WTC11 (cell line): ENCODE data around the gene ZDHHC21. TPM values are rescaled to one million over a fixed set of nuclear protein-coding genes. Genes with fewer than 3 reads are reported as not detected.

Experiments
- ATAC-seq: fragments of 200-7000 bp; cut with Tn5 transposase; 2 replicates; pipeline ENCODE4 v1.10.0; 2021; ENCODE audit warnings: mild to moderate bottlenecking, moderate library complexity
- CTCF ChIA-PET: fragments of 300-600 bp; sonication (Branson Sonifier 250); formaldehyde crosslinking; loops from one replicate; lab custom pipeline; 2021; ENCODE audit warnings: antibody characterized with exemption; lab: Charles Lee
- POLR2A ChIA-PET: fragments of 350-600 bp; sonication (Branson Sonifier 250); formaldehyde crosslinking; loops from one replicate; lab custom pipeline; 2021; ENCODE audit warnings: antibody characterized with exemption; lab: Charles Lee
- DNase-seq: peaks from one replicate; pipeline ENCODE4 v3.0.0; 2021; ENCODE audit warnings: low spot score
- H3K27ac Mint-ChIP-seq: 2 replicates; pipeline ENCODE4 v1.8.0; 2021; ENCODE audit warnings: mixed read lengths
- H3K27me3 Mint-ChIP-seq: 2 replicates; pipeline ENCODE4 v1.8.0; 2021; ENCODE audit warnings: low read depth, mild to moderate bottlenecking, moderate library complexity, mixed read lengths
- H3K36me3 Mint-ChIP-seq: 2 replicates; pipeline ENCODE4 v1.8.0; 2021; ENCODE audit warnings: mixed read lengths
- H3K4me1 Mint-ChIP-seq: 2 replicates; pipeline ENCODE4 v1.8.0; 2022; ENCODE audit warnings: mixed read lengths
- H3K4me3 Mint-ChIP-seq: 2 replicates; pipeline ENCODE4 v1.8.0; 2021; ENCODE audit warnings: mild to moderate bottlenecking, moderate library complexity, mixed read lengths
- H3K9me3 Mint-ChIP-seq: 2 replicates; pipeline ENCODE4 v1.8.0; 2021; ENCODE audit warnings: mixed read lengths
- ATF2 ChIP-seq: sonication (generic); formaldehyde crosslinking; IDR thresholded peaks from 2 replicates; pipeline ENCODE4 v1.8.1; 2022; ENCODE audit warnings: low read depth, missing genetic modification reagents, borderline replicate concordance
- CDX4 ChIP-seq: fragments of 250-450 bp; sonication (Bioruptor Pico); IDR thresholded peaks from 2 replicates; pipeline ENCODE4 v1.9.0; 2021; ENCODE audit warnings: moderate library complexity, mild to moderate bottlenecking, inconsistent platforms, borderline replicate concordance
- EMX1 ChIP-seq: fragments of 250-450 bp; sonication (Bioruptor Pico); IDR thresholded peaks from 2 replicates; pipeline ENCODE4 v1.8.0; 2021; ENCODE audit warnings: mild to moderate bottlenecking
- FOXK1 ChIP-seq: sonication (generic); formaldehyde crosslinking; IDR thresholded peaks from 2 replicates; pipeline ENCODE4 v1.8.0; 2022; ENCODE audit warnings: mild to moderate bottlenecking, moderate library complexity, missing genetic modification reagents
- GABPB1 ChIP-seq: sonication (generic); formaldehyde crosslinking; IDR thresholded peaks from 2 replicates; pipeline ENCODE4 v1.8.1; 2023; ENCODE audit warnings: mild to moderate bottlenecking, missing genetic modification reagents
- NR1H2 ChIP-seq: sonication (generic); formaldehyde crosslinking; IDR thresholded peaks from 2 replicates; pipeline ENCODE4 v1.9.0; 2021; ENCODE audit warnings: mild to moderate bottlenecking, moderate library complexity, missing genetic modification reagents
- NR2C2 ChIP-seq: sonication (generic); formaldehyde crosslinking; IDR thresholded peaks from 2 replicates; pipeline ENCODE4 v1.8.0; 2022; ENCODE audit warnings: mild to moderate bottlenecking, missing genetic modification reagents
- STAT6 ChIP-seq: sonication (generic); formaldehyde crosslinking; conservative IDR thresholded peaks from 2 replicates; pipeline ENCODE4 v1.8.1; 2023; ENCODE audit warnings: mild to moderate bottlenecking, low read depth, missing genetic modification reagents, moderate library complexity
- USF1 ChIP-seq: sonication (generic); formaldehyde crosslinking; IDR thresholded peaks from 2 replicates; pipeline ENCODE4 v1.8.0; 2022; ENCODE audit warnings: mild to moderate bottlenecking, missing genetic modification reagents
- ZNF317 ChIP-seq: sonication (generic); formaldehyde crosslinking; IDR thresholded peaks from 2 replicates; pipeline ENCODE4 v1.8.1; 2023; ENCODE audit warnings: low read depth, mild to moderate bottlenecking, moderate library complexity, missing genetic modification reagents, borderline replicate concordance
- ZNF512 ChIP-seq: sonication (generic); formaldehyde crosslinking; IDR thresholded peaks from 2 replicates; pipeline ENCODE4 v1.8.1; 2022; ENCODE audit warnings: missing genetic modification reagents, borderline replicate concordance
- ZNF532 ChIP-seq: fragments of 250-450 bp; sonication (Bioruptor Pico); IDR thresholded peaks from 2 replicates; pipeline ENCODE4 v1.9.0; 2021; ENCODE audit warnings: mild to moderate bottlenecking, borderline replicate concordance
- ZNF671 ChIP-seq: fragments of 250-450 bp; sonication (Bioruptor Pico); IDR thresholded peaks from 2 replicates; pipeline ENCODE4 v1.8.0; 2021; ENCODE audit warnings: mild to moderate bottlenecking
- total RNA-seq: library from RNA; stranded (reverse); gene quantifications from 3 replicates; pipeline ENCODE4 v1.2.3, GENCODE V29; 2021
- TF ChIP-seq, protein P1 (sequence below): sonication (generic); formaldehyde crosslinking; IDR thresholded peaks from 2 replicates; pipeline ENCODE4 v1.8.1; 2023; ENCODE audit warnings: mild to moderate bottlenecking, missing genetic modification reagents
- TF ChIP-seq, protein P2 (sequence below): sonication (generic); formaldehyde crosslinking; IDR thresholded peaks from 2 replicates; pipeline ENCODE4 v1.8.0; 2023; ENCODE audit warnings: missing genetic modification reagents

ZDHHC21 gene
- total RNA-seq, 1 experiment from 2014 or later = 6.7 TPM

DNA sequence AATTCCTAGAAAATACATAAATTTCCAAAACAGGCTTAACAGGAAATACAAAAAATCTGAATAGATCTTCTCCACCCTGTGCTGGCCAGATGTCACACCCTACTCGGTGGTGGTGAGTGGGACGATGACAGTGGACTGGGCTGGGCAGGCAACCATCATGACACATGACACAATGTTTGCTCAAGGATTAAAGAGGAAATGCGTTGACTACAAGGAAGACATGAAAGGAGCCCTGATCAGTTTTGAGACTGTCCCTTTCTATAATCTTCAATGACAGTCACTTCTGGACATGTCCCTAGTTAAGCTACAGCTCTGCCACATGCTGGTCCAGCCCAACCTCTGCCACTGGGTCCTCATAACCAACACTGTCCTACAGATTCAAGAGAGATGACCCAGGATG, 99.8 kb downstream of the ZDHHC21 start:
- no peak overlapping the region for H3K4me3 Mint-ChIP-seq
- peaks cover 14% of the 10 kb centered on the region; the same call in 1 of the 2 replicates for H3K36me3 Mint-ChIP-seq
- POLR2A ChIA-PET = no interaction called here
- no peaks in the 10 kb centered on the region for H3K27me3 Mint-ChIP-seq
- H3K4me1 Mint-ChIP-seq = no peaks in the 10 kb centered on the region
- no peak overlapping the region for H3K27ac Mint-ChIP-seq
- H3K9me3 Mint-ChIP-seq = peaks cover 21% of the 10 kb centered on the region
- no peak for ATAC-seq
- CTCF ChIA-PET = no interaction called here
- TF ChIP-seq ZNF512 (CRISPR knock-in tag) (no peak), USF1 (no peak), ZNF317 (no peak), STAT6 (CRISPR knock-in tag) (no peak), GABPB1 (CRISPR knock-in tag) (no peak), ATF2 (CRISPR knock-in tag) (no peak), EMX1 (no peak), CDX4 (CRISPR knock-in tag) (no peak), ZNF532 (CRISPR knock-in tag) (no peak), FOXK1 (CRISPR knock-in tag) (no peak), NR1H2 (no peak), ZNF671 (CRISPR knock-in tag) (no peak), NR2C2 (no peak)
- TF ChIP-seq, protein P1, sequence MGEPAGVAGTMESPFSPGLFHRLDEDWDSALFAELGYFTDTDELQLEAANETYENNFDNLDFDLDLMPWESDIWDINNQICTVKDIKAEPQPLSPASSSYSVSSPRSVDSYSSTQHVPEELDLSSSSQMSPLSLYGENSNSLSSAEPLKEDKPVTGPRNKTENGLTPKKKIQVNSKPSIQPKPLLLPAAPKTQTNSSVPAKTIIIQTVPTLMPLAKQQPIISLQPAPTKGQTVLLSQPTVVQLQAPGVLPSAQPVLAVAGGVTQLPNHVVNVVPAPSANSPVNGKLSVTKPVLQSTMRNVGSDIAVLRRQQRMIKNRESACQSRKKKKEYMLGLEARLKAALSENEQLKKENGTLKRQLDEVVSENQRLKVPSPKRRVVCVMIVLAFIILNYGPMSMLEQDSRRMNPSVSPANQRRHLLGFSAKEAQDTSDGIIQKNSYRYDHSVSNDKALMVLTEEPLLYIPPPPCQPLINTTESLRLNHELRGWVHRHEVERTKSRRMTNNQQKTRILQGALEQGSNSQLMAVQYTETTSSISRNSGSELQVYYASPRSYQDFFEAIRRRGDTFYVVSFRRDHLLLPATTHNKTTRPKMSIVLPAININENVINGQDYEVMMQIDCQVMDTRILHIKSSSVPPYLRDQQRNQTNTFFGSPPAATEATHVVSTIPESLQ (CRISPR knock-in tag) = no peak
- TF ChIP-seq, protein P2, sequence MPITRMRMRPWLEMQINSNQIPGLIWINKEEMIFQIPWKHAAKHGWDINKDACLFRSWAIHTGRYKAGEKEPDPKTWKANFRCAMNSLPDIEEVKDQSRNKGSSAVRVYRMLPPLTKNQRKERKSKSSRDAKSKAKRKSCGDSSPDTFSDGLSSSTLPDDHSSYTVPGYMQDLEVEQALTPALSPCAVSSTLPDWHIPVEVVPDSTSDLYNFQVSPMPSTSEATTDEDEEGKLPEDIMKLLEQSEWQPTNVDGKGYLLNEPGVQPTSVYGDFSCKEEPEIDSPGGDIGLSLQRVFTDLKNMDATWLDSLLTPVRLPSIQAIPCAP (CRISPR knock-in tag) = no peak
- no peak for DNase-seq
